GM18499 (cell line): ENCODE measurements around the gene PSMB10.
"Not testable (repeated sequence)": the region's sequence is repeated elsewhere in the genome, so short reads cannot be mapped to it uniquely, and the experiment has no call there.

ENCODE experiments used
- ATAC-seq: cut with Tn5 transposase; IDR thresholded peaks from one replicate; pipeline ENCODE4 v1.9.1; 2021; ENCODE audit warnings: moderate number of reproducible peaks; ENCODE audit not compliant: insufficient read depth, unreplicated experiment

Gene PSMB10

DNA sequence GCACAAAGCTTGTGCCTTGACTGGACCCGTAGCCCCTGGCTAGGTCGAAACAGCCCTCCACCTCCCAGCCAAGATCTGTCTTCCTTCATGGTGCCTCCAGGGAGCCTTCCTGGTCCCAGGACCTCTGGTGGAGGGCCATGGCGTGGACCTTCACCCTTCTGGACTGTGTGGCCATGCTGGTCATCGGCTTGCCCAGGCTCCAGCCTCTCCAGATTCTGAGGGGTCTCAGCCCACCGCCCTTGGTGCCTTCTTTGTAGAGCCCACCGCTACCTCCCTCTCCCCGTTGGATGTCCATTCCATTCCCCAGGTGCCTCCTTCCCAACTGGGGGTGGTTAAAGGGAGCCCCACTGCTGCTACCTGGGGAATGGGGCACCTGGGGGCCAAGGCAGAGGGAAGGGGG lies 8.5 kb downstream of the PSMB10 start:
- no peak for ATAC-seq

DNA sequence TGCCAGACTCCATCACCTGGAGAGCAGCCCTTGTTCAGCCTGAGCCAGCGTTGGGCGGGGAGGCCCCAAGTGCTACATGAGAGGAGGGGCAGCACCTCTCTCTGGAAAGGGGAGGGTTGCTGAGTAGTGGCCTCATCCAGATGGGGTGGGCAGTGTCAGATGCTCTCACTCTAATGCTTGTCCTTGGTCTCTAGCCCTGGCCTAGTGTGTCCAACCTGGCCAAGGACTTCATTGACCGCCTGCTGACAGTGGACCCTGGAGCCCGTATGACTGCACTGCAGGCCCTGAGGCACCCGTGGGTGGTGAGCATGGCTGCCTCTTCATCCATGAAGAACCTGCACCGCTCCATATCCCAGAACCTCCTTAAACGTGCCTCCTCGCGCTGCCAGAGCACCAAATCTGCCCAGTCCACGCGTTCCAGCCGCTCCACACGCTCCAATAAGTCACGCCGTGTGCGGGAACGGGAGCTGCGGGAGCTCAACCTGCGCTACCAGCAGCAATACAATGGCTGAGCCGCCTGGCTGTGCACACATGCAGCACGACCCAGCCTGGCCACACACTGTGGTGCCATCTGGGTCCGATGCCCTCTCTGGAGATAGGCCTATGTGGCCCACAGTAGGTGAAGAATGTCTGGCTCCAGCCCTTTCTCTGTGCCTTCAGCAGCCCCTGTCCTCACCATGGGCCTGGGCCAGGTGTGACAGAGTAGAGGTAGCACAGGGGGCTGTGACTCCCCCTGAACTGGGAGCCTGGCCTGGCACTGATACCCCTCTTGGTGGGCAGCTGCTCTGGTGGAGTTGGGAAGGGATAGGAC lies 9.3 kb downstream of the PSMB10 start:
- ATAC-seq = no peak

DNA sequence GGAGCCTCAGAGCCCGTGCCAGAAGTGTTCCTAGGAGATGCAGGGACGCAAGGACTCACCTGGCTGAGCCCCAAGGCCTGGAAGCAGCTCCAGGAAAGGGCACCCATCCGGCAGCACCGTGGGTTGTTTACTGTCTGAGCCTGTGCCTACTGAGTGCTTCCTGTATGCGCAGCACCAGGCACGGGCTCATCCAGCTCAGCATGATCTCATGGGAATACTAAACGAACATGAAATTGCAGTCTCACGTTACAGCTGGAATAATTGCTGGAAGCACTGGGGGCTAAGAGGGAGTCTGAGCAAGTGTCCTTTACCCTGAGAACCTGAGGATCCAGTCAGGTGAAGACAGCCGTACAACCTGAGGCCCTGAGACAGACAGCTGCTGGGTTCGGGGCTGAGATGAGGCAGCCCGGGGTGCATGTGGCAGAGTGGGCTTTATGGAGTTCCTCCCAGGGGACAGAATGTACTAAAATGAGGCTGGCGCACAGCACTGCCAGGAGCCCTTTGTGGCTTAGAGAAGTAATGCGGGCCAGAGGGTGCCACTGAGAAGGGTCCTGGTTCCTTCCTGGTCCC lies 10.4 kb downstream of the PSMB10 start:
- no peak for ATAC-seq

DNA sequence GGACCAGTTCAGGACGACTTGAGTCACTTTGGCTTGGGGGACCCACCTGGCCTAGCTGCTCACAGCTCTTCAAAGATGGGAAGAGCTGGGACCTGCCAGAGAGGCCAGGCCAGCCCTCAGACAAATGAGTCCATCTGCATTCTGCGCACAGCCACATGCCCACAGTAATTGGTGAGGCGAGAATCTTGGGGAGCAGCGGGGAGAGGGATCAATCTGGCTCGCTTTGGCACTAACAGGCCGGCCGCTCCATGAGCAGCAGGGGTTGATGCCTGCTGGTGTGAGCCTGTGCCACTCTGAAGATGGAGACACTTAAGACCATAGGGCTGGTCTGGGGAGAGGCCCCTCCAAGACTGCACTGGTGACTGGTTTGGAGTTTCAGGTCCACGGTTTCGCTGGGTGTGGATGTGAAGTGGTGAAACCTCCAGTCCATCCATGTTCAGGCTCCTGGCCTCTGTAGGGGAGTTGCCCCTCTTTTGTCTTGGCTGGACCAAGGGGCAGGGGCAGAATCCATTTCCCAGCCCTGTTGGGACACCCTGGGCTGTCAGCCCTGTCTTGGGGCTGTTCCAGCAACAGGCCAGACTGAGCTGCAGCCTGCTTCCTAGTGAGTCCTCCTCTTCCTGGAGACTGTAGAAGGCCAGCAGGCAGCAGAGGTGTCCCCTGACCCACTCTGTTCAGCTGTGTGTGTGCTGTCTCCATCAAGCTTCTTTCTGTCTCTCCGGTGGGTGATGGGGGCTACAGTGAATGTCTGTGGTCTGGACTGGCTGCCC lies 12.3 kb downstream of the PSMB10 start:
- no peak for ATAC-seq

DNA sequence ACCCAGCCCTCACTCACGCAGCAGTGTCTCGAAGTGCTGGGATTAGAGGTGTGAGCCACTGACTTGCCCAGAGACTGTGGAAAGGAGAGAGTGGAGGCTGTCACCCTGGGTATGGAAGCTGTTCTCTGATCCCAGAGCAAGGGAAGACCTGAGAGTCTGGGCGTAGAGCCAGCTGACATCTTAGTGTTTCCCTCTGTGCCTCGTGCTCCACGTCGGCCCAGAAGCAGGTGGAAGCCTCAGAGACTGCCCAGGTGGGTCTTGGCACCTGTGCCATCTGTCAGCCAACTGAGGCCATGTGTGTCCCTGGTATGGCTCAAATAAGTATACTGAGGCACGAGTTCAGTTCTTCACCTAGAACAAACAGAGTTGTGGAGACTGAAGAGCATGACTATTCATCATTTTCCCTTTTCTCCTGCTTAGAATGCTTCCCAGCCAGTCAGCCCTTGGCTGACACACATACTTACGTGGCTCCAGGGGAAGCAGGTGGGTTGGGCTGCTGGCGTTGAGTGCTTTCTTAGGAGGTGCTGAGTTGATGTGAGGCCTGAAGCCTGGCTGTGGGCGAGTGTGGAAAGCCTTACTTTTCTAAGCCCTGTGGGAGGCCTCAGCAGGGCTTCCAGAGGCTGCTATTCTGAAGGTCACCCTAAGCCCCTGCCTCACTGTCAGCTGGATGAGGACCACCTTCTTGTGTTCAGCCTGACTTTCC lies 13.1 kb downstream of the PSMB10 start:
- no peak for ATAC-seq

DNA sequence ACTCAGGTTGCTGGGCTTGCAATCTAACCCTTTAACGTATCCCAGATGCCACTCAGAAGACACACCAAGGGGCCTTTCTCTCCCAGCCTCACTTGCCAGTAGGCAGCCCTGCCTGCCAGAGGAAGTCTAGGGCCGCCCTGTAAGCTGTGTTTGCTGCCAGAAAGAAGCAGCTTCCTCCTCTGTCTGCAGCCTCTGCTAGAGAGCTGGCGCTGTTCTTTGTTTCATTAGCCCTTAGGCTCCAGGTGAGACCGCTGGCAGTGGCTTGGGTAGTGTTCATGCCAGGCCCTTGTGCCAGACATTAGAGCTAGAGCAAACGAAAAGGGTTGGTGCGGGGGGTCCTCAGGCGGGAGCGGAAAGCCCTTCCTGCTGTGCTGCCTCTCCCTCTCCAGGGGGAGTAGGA lies 13.9 kb downstream of the PSMB10 start:
- ATAC-seq = no peak

DNA sequence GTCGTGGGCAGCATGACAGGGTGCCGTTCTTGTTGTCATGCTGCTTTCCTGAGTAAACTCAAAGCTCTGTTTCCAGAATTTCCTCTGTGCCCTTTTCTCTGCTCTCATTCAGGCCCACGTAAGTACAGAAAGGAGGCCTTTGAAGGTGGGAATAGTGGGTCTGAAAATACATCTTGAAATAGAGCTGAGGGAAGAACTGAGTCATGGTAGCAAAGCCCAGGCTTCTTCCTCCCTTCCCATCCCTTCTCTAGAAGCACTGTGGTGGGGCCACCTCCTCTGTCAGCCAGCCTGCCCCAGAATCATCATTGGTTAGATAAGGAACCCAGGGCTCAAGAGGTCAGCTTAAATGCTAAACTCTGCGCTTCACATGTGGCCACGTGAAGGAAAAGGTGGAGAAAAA lies 14.4 kb downstream of the PSMB10 start:
- ATAC-seq = no peak

DNA sequence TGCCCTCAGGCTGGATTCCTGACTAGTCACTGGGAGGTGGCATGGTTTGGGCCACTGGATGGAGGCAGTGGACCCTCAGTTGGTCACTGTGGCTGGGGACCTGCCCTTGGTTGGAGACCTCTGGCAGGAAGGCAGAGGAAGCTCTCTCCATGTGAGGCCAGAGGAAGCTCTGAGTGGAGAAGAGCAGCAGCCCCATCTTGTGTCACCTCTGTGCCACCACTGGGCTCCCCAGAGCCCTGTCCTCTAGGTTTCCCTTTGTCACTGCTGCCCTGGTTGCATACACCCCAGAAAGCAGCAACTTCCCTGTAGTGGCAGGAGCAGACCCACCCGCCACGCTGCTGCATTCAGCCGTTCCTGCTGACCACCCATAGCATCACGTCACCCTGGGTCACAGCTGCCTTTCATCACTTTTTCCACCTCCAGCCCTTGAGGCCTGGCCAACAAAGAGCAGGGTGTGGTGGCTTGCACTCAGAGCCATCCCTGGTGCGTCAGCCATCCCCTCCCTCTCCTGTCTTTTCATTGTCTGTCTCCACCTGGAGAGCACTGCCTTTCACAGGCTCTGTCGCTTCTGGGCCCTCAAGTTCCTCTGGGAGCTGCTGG lies 16.9 kb downstream of the PSMB10 start:
- ATAC-seq = no peak

DNA sequence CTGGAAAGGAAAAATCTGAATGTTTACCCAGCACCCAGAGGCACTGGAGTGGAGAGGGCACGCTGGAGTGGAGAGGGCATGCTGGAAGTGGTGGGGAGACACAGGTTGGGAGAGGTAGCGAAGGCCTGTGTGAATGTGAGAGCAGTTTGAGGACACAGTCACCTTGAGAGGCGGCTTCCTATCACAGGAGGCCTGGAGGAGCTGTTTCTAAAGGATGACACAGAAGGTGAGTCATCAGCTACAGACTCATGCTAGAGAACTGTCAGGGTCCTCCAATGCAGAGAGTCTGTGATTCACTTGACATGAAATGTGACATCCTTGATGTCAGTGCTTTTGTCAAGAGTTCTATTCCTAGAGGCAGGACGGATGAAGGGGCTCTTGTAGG lies 18.8 kb downstream of the PSMB10 start:
- ATAC-seq = no peak

DNA sequence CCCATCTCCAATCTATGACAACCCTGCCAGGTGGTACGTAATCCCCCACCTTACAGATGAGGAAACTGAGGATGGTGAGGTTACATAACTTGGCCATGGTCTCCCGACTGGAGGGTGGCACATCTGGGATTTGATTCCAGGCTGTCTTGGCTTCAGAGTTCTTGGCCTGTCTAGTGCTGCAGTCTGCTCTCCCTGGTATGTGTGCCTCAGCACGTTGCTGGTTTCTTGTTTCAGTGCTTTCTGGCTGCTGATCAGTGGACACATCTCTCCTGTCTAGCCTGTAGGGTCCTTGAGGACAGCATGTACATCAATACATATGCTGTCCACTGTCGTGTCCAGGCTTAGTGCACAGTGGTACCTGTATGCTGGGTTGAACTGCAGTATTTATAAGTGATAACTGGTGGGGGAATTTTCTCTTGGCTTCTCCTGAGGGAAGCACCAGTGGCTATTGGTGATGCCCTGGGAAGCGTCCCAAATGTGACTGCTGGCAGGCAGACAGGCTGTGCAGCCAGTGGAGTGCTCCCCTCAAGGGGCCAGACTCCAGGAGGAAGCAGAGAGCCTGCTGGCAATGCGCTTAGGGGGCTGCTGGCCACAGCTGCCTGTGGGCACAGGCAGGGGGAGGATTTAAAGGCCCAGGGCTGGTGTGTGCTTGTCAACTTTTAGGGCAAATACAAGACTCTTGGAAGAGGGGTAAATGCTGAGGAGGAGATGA lies 19.4 kb downstream of the PSMB10 start:
- no peak for ATAC-seq

DNA sequence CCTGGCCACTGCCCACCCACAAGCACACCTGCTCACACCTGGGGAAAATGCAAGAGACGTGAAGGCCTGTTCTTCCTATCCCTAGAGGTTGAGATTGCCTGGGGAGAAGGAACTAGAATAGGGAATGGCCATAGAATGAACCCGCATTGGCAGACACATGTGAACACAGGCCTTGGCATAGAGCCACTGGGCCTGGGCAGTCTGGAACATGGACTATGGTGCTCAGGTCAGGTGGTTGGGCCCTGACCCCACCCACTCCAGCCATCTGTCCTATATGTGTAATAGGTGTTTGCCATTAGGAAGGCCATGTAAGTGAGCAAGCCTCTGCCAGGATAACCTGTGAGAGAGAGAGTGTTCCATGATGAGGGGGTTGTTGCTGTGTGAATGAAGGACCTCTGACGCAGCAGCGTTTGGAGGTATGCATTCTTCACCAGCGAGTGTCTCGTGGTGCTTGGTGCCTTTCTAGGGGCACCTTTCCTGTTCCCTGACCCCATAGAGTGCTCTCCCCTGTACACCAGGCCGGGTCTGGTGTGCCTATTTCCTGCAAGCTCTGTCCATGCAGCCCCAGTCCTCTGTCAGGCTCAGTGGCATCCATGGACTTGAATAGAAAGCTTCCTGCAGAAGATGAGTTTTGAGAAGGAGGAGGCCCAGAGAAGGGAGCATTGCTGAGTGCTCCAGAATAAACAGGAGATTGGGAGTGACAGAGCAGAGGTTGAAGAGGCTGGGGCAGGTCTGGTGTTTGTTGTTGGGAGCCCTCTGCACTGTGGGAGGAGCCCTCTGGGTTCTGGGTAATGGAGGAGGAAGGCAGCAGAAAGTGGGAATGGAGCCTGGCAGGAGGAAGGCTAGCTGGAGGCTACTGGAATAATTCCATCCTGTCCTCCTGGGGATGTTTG lies 20.6 kb downstream of the PSMB10 start:
- ATAC-seq = no peak

DNA sequence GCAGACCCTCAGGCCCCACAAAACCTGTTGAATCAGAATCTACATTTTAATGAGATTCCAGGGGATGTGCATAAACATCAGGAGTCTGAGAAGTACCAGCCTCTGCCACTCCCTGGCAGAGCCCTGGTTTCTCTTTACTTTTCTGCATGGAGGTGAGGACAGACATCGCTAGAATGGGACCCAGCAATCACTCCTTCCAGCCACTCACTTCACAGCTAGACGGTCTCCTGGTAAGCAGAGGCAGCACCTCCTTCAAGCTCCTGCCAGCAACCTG lies 21.2 kb downstream of the PSMB10 start:
- ATAC-seq = not testable (repeated sequence)

DNA sequence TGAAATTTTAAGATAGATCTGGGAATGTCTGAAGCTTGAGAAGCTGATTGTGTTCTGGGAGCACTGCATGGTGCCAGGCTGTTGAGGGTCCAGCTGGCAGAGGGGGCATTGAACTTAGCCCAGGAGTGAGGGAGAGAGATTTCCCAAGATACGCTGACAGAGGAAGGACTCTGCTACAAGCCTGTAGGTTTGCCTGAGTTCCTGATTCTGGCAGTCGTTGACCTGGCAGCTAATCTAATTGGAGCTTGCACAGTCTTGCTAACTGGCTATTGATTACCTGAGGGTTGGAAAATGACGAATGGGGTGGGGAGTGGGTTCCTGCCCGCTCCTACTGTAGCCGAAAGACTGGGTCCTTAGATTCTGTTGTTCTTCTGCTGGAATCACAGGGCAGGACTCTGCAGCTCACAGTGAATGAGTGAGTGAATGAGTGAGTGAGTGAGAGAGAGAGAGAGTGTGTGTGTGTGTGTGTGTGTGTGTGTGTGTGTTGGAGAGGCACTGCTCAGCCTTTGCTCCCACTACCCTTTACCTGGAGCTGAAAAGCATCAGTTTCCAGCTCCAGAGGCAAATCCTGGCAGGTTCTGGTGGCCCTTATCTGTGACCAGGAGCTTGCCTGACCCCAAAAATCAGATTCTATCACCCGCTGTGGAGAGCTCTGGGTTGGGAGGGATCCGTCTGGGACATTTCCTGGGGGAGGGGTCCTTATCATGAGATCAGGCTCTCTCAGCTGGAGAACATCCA lies 21.7 kb downstream of the PSMB10 start:
- no peak for ATAC-seq

DNA sequence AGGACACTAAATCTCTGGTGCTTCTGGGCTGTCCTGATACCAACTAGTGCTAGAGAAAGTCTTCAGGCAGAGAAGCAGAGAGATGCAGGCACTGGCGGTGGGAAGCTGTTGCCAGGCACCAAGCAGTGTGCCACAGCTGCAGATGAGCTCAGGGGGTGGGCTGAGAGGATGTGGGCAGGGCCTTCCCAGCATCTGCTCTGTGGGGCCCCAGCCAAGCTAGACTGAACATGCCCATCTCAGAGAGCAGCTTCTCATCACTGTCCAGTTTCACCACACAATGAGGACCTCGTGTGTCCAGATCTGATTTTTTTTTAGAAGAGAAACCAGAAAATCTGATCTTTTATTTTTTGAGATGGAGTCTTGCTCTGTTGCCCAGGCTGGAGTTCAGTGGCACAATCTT lies 26.5 kb downstream of the PSMB10 start:
- ATAC-seq = no peak

DNA sequence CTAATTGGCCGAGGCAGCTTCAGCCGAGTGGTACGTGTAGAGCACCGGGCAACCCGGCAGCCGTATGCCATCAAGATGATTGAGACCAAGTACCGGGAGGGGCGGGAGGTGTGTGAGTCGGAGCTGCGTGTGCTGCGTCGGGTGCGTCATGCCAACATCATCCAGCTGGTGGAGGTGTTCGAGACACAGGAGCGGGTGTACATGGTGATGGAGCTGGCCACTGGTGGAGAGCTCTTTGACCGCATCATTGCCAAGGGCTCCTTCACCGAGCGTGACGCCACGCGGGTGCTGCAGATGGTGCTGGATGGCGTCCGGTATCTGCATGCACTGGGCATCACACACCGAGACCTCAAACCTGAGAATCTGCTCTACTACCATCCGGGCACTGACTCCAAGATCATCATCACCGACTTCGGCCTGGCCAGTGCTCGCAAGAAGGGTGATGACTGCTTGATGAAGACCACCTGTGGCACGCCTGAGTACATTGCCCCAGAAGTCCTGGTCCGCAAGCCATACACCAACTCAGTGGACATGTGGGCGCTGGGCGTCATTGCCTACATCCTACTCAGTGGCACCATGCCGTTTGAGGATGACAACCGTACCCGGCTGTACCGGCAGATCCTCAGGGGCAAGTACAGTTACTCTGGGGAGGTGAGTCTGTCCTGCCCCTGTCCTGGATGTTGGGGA lies 27.5 kb downstream of the PSMB10 start:
- ATAC-seq = no peak

DNA sequence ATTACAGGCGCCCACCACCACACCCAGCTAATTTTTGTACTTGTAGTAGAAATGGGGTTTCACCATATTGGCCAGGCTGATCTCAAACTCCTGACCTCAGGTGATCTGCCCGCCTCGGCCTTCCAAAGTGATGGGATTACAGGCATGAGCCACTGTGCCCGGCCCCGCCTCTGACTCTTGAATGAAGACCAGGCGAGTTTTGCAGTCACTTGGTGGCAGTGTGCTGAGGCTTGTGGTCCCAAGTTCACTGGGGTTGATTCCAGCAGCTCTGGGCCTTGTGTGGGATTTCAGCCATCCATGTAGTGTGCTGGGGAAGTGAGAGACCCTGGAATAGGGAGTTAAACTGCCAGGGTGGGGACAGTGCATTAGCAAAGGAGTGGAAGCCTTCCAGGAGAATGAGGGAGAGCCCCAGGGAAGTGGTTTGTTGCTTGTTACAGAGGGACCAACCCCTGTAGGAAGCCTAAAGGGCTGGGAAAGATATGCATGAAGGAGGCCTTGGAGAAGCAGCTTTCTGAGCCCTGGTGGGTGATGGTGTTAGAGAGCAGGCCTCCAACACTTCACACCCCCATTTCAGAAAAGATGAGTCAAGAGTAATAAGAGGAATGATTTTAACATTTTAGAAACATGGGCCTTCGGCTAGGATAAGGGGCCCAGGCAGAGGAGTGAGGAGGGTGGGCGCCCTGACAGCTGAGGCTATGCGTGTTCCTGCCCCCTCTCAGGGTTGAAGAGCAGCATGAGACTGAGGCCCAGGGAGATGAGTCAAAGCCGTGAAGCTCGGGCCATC lies 29.1 kb downstream of the PSMB10 start:
- no peak for ATAC-seq

DNA sequence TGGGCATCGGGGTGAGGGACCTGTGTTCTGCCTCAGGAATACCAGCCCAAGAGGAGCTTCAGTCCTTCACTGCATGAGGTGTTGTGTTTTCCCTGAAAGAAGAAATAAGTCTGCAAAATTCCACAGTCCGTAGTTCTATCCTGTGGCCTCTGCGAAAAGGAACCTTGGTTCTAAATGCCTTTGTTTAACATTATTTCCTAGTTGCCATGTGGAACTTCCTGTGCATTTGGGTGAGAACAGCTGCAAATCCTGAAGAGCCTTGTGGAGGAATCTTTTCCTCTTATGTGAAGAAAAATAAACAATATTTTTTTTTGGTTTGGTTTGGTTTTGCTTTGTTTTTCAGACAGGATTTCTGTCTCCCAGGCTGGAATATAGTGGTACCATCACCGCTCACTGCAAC lies 33.8 kb downstream of the PSMB10 start:
- ATAC-seq = no peak
